K562 (cell line): ENCODE results near the gene TRAPPC5. TPM values are rescaled to one million over a fixed set of nuclear protein-coding genes. Genes with fewer than 3 reads are reported as not detected.

ENCODE experiments used
- AFF4 ChIP-seq: sonication (generic); formaldehyde crosslinking; IDR thresholded peaks from 2 replicates; pipeline ENCODE4 v1.8.0; 2023; ENCODE audit warnings: mild to moderate bottlenecking, missing genetic modification reagents
- CBX3 ChIP-seq, 2 experiments: IDR thresholded peaks; 1 replicate in 1 of 2; 2 replicates in 1 of 2; pipeline ENCODE4 v1.6.1; 2012; ENCODE audit warnings: inconsistent platforms in 2 of 2, low read length in 2 of 2, borderline replicate concordance in 1 of 2, control low read depth in 1 of 2
- FOXJ3 ChIP-seq: sonication (generic); formaldehyde crosslinking; IDR thresholded peaks from 2 replicates; pipeline ENCODE4 v1.4.0; 2020; ENCODE audit warnings: mild to moderate bottlenecking, missing genetic modification reagents
- GTF2E2 ChIP-seq: fragments of 200-800 bp; sonication (Bioruptor generic); IDR thresholded peaks from 2 replicates; pipeline ENCODE4 v1.6.1; 2016; ENCODE audit warnings: missing genetic modification characterization, missing compliant biosample characterization
- HOXB6 ChIP-seq: fragments of 250-450 bp; sonication (Bioruptor Pico); IDR thresholded peaks from 2 replicates; pipeline ENCODE4 v1.5.1; 2022; ENCODE audit warnings: mild to moderate bottlenecking, borderline replicate concordance
- IRF9 ChIP-seq: fragments of 450-650 bp; IDR thresholded peaks from 2 replicates; pipeline ENCODE4 v1.6.1; 2016; ENCODE audit warnings: missing biosample characterization, missing genetic modification characterization
- JUND ChIP-seq, 2 experiments: IDR thresholded peaks; 2 replicates in 1 of 2; 3 replicates in 1 of 2; pipeline ENCODE4 v1.6.1; 2011; ENCODE audit warnings: borderline replicate concordance in 2 of 2, low read depth in 2 of 2, low read length in 2 of 2, improper control_type of control experiment in 1 of 2, missing biosample characterization in 1 of 2, missing genetic modification characterization in 1 of 2, missing genetic modification reagents in 1 of 2
- KLF13 ChIP-seq: fragments of 450-650 bp; IDR thresholded peaks from 2 replicates; pipeline ENCODE4 v1.6.1; 2016; ENCODE audit warnings: missing genetic modification characterization, low read depth, mild to moderate bottlenecking, missing compliant biosample characterization, moderate library complexity, borderline replicate concordance
- RBM34 ChIP-seq: fragments of 200-400 bp; formaldehyde crosslinking; IDR thresholded peaks from 2 replicates; pipeline ENCODE4 v1.6.1; 2018; ENCODE audit warnings: low read length, borderline replicate concordance; ENCODE audit not compliant: insufficient read depth
- RHOXF2B ChIP-seq: fragments of 250-450 bp; sonication (Bioruptor Pico); conservative IDR thresholded peaks from 2 replicates; pipeline ENCODE4 v1.5.1; 2021
- RNF219 ChIP-seq: fragments of 250-450 bp; sonication (Bioruptor Pico); IDR thresholded peaks from 2 replicates; pipeline ENCODE4 v1.5.0; 2022; ENCODE audit warnings: mild to moderate bottlenecking
- SMARCB1 ChIP-seq: IDR thresholded peaks from 2 replicates; pipeline ENCODE4 v1.6.1; 2011; ENCODE audit warnings: improper control_type of control experiment, low read depth; ENCODE audit not compliant: insufficient read length
- ZNF561 ChIP-seq: fragments of 450-650 bp; formaldehyde crosslinking; conservative IDR thresholded peaks from 2 replicates; pipeline ENCODE4 v1.4.0; 2020; ENCODE audit warnings: mild to moderate bottlenecking, moderate library complexity
- ZNF79 ChIP-seq: fragments of 250-450 bp; sonication (Bioruptor Pico); IDR thresholded peaks from 2 replicates; pipeline ENCODE4 v1.4.0; 2020; ENCODE audit warnings: low read depth, mild to moderate bottlenecking, moderate library complexity
- ZSCAN32 ChIP-seq: fragments of 450-650 bp; formaldehyde crosslinking; IDR thresholded peaks from 2 replicates; pipeline ENCODE4 v1.4.0; 2020; ENCODE audit warnings: mild to moderate bottlenecking, moderate library complexity
- polyA plus RNA-seq, 8 experiments: library from polyadenylated mRNA; depleted of rRNA in 4 of 8; stranded (reverse) in 5 of 8; unstranded in 3 of 8; fragments of >200 nt; fragmentation: Nextera tagmentation in 2 of 8; fragmentation: Illumina TruSeq in 1 of 8; extraction: Ambion mirVana in 2 of 8; extraction: Trizol in 1 of 8; gene quantifications; 2 replicates each; pipeline versions ENCODE4 v1.2.1 to v1.2.3, GENCODE V29; 2011 to 2014; ENCODE audit warnings: inconsistent platforms in 1 of 8, missing spikeins in 1 of 8
- total RNA-seq, 7 experiments: library from RNA; depleted of rRNA in 6 of 7; stranded (reverse); fragments of >200 nt in 6 of 7; fragmentation: Illumina TruSeq in 2 of 7; extraction: Trizol in 2 of 7; gene quantifications; 2 replicates each; pipeline versions ENCODE4 v1.2.1 to v1.2.3, GENCODE V29; 2011 to 2021; ENCODE audit warnings: low replicate concordance in 1 of 7
- TF ChIP-seq, protein P1 (sequence below): sonication (generic); formaldehyde crosslinking; IDR thresholded peaks from 2 replicates; pipeline ENCODE4 v1.8.0; 2022; ENCODE audit warnings: mild to moderate bottlenecking, missing genetic modification reagents

The TRAPPC5 gene
- total and polyA plus RNA-seq, 9 of the 15 experiments (the other 6 are each of a cell fraction or from before 2014, with no cell fraction given) = 2.0 to 76.9 (median 29.3) TPM

GRCh38 chr19:7680606-7681339 lies at the start of gene TRAPPC5 (continued):
- TF ChIP-seq AFF4 (CRISPR knock-in tag) (no peak), RHOXF2B (CRISPR knock-in tag) (no peak), CBX3 (IDR thresholded peaks at IDR 0.05; ENCODE audit: borderline replicate concordance in 1 of 2, low read length in 2 of 2) (no peak), ZSCAN32 (CRISPR knock-in tag) (no peak), KLF13 (tag) (peak; percentile 95; the same call in 1 of the 2 replicates), GTF2E2 (tag) (no peak), HOXB6 (CRISPR knock-in tag) (no peak), RBM34 (no peak), FOXJ3 (CRISPR knock-in tag) (no peak), SMARCB1 (no peak), RNF219 (no peak), JUND (IDR thresholded peaks at IDR 0.05; ENCODE audit: borderline replicate concordance, low read depth, low read length) (peak; percentile 21; the same call in 1 of the 2 replicates), JUND (tag; IDR thresholded peaks at IDR 0.05; ENCODE audit: borderline replicate concordance, low read depth, low read length) (no peak; the same call in 2 of the 3 replicates), ZNF561 (CRISPR knock-in tag) (no peak), ZNF79 (no peak), IRF9 (tag) (no peak)
- TF ChIP-seq, protein P1, sequence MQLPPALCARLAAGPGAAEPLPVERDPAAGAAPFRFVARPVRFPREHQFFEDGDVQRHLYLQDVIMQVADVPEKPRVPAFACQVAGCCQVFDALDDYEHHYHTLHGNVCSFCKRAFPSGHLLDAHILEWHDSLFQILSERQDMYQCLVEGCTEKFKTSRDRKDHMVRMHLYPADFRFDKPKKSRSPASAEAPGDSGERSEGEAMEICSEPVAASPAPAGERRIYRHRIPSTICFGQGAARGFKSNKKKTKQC (CRISPR knock-in tag) = peak; percentile 39; the same call in 1 of the 2 replicates
